Measurements from ENCODE around the gene RABEP1. TPM values are rescaled to one million over a fixed set of nuclear protein-coding genes. Genes with fewer than 3 reads are reported as not detected.

The RABEP1 gene
- total and polyA plus RNA-seq, 9 of the 15 experiments (the other 6 are each of a cell fraction or from before 2014, with no cell fraction given) = 8.2 to 38.9 (median 30.3) TPM

DNA sequence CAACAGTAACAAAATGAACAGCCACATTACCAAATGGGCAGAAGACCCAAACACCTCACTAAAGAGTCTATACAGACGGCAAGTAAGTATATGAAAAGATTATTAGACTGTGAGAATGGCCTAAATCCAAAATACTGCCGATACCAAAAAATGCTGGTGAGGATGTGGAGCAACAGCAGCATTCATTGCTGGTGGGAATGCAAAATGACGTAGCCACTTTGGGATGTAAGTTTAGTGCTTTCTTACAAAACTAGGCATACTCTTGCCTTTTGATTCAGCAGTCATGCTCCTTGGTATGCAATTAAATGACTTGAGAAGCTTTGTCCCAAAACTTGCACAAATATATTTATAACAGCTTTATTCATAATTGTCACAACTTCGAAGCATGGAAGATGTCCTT, 43.8 kb downstream of the RABEP1 start:
- TF ChIP-seq GATAD2B (IDR thresholded peaks at IDR 0.05; ENCODE audit: borderline replicate concordance) (no peak), PHF8 (IDR thresholded peaks at IDR 0.05; ENCODE audit: borderline replicate concordance, low read length) (no peak), PHF21A (IDR thresholded peaks at IDR 0.05; ENCODE audit: borderline replicate concordance, low read depth) (no peak), SRSF7 (optimal IDR thresholded peaks at IDR 0.05; ENCODE audit: low read depth, low read length) (no peak), NFE2L1 (tag; IDR thresholded peaks at IDR 0.05; ENCODE audit: borderline replicate concordance, low read depth) (no peak), PCBP2 (IDR thresholded peaks at IDR 0.05; ENCODE audit: low read depth, low read length, poor library complexity, severe bottlenecking) (no peak), MEIS2 (IDR thresholded peaks at IDR 0.05; ENCODE audit: partially characterized antibody) (no peak), BDP1 (IDR thresholded peaks at IDR 0.05; ENCODE audit: insufficient read depth, insufficient read length) (no peak), U2AF2 (optimal IDR thresholded peaks at IDR 0.05; ENCODE audit: low read depth, low read length) (no peak), DDX20 (tag; IDR thresholded peaks at IDR 0.05; ENCODE audit: low read depth) (no peak), MTA1 (IDR thresholded peaks at IDR 0.05; ENCODE audit: borderline replicate concordance) (no peak), CAMTA2 (CRISPR knock-in tag; conservative IDR thresholded peaks at IDR 0.05) (no peak)
- TF ChIP-seq, protein P1, sequence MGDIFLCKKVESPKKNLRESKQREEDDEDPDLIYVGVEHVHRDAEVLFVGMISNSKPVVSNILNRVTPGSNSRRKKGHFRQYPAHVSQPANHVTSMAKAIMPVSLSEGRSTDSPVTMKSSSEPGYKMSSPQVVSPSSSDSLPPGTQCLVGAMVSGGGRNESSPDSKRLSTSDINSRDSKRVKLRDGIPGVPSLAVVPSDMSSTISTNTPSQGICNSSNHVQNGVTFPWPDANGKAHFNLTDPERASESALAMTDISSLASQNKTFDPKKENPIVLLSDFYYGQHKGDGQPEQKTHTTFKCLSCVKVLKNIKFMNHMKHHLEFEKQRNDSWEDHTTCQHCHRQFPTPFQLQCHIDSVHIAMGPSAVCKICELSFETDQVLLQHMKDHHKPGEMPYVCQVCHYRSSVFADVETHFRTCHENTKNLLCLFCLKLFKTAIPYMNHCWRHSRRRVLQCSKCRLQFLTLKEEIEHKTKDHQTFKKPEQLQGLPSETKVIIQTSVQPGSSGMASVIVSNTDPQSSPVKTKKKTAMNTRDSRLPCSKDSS (IDR thresholded peaks at IDR 0.05; ENCODE audit: low read depth, partially characterized antibody) = no peak
- TF ChIP-seq, protein P2, sequence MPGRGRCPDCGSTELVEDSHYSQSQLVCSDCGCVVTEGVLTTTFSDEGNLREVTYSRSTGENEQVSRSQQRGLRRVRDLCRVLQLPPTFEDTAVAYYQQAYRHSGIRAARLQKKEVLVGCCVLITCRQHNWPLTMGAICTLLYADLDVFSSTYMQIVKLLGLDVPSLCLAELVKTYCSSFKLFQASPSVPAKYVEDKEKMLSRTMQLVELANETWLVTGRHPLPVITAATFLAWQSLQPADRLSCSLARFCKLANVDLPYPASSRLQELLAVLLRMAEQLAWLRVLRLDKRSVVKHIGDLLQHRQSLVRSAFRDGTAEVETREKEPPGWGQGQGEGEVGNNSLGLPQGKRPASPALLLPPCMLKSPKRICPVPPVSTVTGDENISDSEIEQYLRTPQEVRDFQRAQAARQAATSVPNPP (IDR thresholded peaks at IDR 0.05; ENCODE audit: borderline replicate concordance, insufficient read depth, insufficient read length) = no peak
- 100% methylated on average over 4 of the region's 4 CpGs for WGBS (ENCODE audit: insufficient coverage, low coverage, missing lambda C conversion rate)
- intact Hi-C loops (cut with micrococcal nuclease) = no loop called here
- Histone ChIP-seq H3K4me1 (replicated peaks in 1 of 2; ENCODE audit: control insufficient read depth in 2 of 2, insufficient read depth in 2 of 2, low read length in 2 of 2) (no peaks in the 10 kb centered on the region; a peak in 1 of 5 replicates), H3K4me3 (no peak overlapping the region), H3K9me3 (replicated peaks; ENCODE audit: control insufficient read depth, insufficient read depth, low read depth, low read length) (no peaks in the 10 kb centered on the region; the same call in 1 of the 2 replicates), H3K9me1 (ENCODE audit: control insufficient read depth, insufficient read depth, low read length) (no peaks in the 10 kb centered on the region), H3K36me3 (ENCODE audit: control insufficient read depth, insufficient read depth, low read length) (no peaks in the 10 kb centered on the region), H3K79me2 (ENCODE audit: control insufficient read depth, insufficient read depth, low read length) (peaks cover 13% of the 10 kb centered on the region), H3K27ac (ENCODE audit: extremely low read depth, low read depth, low read length) (no peak overlapping the region), H4K20me1 (replicated peaks; ENCODE audit: control insufficient read depth, insufficient read depth, low read length) (no peaks in the 10 kb centered on the region), H3K27me3 (ENCODE audit: control insufficient read depth in 2 of 2, insufficient read depth in 2 of 2, low read length in 2 of 2) (no peaks in the 10 kb centered on the region), H3K9ac (ENCODE audit: insufficient read depth in 1 of 2, low read depth in 2 of 2, low read length in 2 of 2) (no peak overlapping the region), H2AFZ (ENCODE audit: low read depth, low read length) (no peak overlapping the region), H3K4me2 (ENCODE audit: insufficient read depth, low read length) (no peak overlapping the region)
- in situ Hi-C loops (cut with MboI) = no loop called here
- BruUV-seq (replicated peaks) = no TSS peak
- no peak for ATAC-seq
- FAIRE-seq = no peak
- ChIA-PET POLR2A (no interaction called here), CTCF (ENCODE audit: low intra/inter-chr PET ratio) (no interaction called here)
- DNase-seq (ENCODE audit: extremely low read depth in 1 of 4, low spot score in 3 of 4) = no peak

All from K562 (cell line).